OCI-LY3 (cell line): ENCODE data around the gene RHBDD1.

Experiments
- H2AFZ ChIP-seq: fragments of 200-600, 300-600 bp; shearing (Covaris generic); 2 replicates; pipeline ENCODE4 v1.6.0; 2014; ENCODE audit warnings: antibody characterized with exemption, low read depth, low read length
- H3K27ac ChIP-seq: fragments of 200-600, 300-600 bp; sonication (generic); 2 replicates; pipeline ENCODE4 v1.5.1; 2014; ENCODE audit warnings: mild to moderate bottlenecking, low read length, moderate library complexity, mixed read lengths
- H3K27me3 ChIP-seq: fragments of 200-600, 300-600 bp; sonication (generic); 2 replicates; pipeline ENCODE4 v1.6.1; 2014; ENCODE audit warnings: low read depth, low read length, mixed read lengths
- H3K36me3 ChIP-seq: fragments of 200-600, 300-600 bp; sonication (generic); replicated peaks from 2 replicates; pipeline ENCODE3; 2014; ENCODE audit warnings: low read depth, low read length, mixed read lengths
- H3K4me1 ChIP-seq: fragments of 300-600, 200-600 bp; sonication (generic); 2 replicates; pipeline ENCODE4 v1.6.1; 2014; ENCODE audit warnings: low read length, mixed read lengths
- H3K4me2 ChIP-seq: fragments of 200-600, 300-600 bp; sonication (generic); 2 replicates; pipeline ENCODE4 v1.6.1; 2014; ENCODE audit warnings: low read length, mixed read lengths
- H3K4me3 ChIP-seq: fragments of 300-600, 200-600 bp; sonication (generic); 2 replicates; pipeline ENCODE4 v1.5.1; 2014; ENCODE audit warnings: antibody characterized with exemption, mild to moderate bottlenecking, low read length, moderate library complexity
- H3K79me2 ChIP-seq: fragments of 300-600, 200-600 bp; shearing (Covaris generic); 2 replicates; pipeline ENCODE4 v1.6.1; 2014; ENCODE audit warnings: mild to moderate bottlenecking, low read length, mixed read lengths
- H3K9ac ChIP-seq: fragments of 300-600, 200-600 bp; shearing (Covaris generic); 2 replicates; pipeline ENCODE4 v1.6.0; 2014; ENCODE audit warnings: mild to moderate bottlenecking, low read length, moderate library complexity
- H3K9me3 ChIP-seq: fragments of 200-600, 300-600 bp; shearing (Covaris generic); 2 replicates; pipeline ENCODE4 v1.6.1; 2014; ENCODE audit warnings: low read length, mixed read lengths; ENCODE audit not compliant: insufficient read depth
- H4K20me1 ChIP-seq: fragments of 200-600, 300-600 bp; sonication (generic); 2 replicates; pipeline ENCODE4 v1.6.1; 2016; ENCODE audit warnings: low read length, mixed read lengths; ENCODE audit not compliant: insufficient read depth
- CTCF ChIP-seq: fragments of 200-600, 300-600 bp; sonication (generic); IDR thresholded peaks from 2 replicates; pipeline ENCODE4 v1.5.1; 2014; ENCODE audit warnings: antibody characterized with exemption, low read length, low read depth
- EZH2phosphoT487 ChIP-seq: fragments of 200-600 bp; shearing (Covaris generic); IDR thresholded peaks from 2 replicates; pipeline ENCODE4 v1.6.1; 2018; ENCODE audit warnings: antibody characterized with exemption, mixed run types, low read depth

The RHBDD1 gene

GRCh38 chr2:226790431-226790830, 45.4 kb upstream of the RHBDD1 start:
- Histone ChIP-seq H2AFZ (peak overlapping the region; percentile 97; the same call in 1 of the 2 replicates), H3K27ac (no peak overlapping the region), H3K4me3 (no peak overlapping the region), H3K27me3 (no peaks in the 10 kb centered on the region), H3K4me2 (peak overlapping the region; percentile 94; the same call in 1 of the 2 replicates), H4K20me1 (no peaks in the 10 kb centered on the region), H3K9ac (no peak overlapping the region), H3K79me2 (no peaks in the 10 kb centered on the region), H3K9me3 (no peaks in the 10 kb centered on the region), H3K36me3 (no peaks in the 10 kb centered on the region), H3K4me1 (peaks cover 14% of the 10 kb centered on the region)
- TF ChIP-seq CTCF, result no peak
- no peak for TF ChIP-seq EZH2phosphoT487

GRCh38 chr2:226791056-226791486, 44.8 kb upstream of the RHBDD1 start:
- TF ChIP-seq EZH2phosphoT487, result no peak
- TF ChIP-seq CTCF, result no peak
- Histone ChIP-seq H3K27ac (peak overlapping the region; percentile 51), H3K4me3 (peak overlapping the region; percentile 83), H2AFZ (peak overlapping the region; percentile 97), H3K27me3 (no peaks in the 10 kb centered on the region), H4K20me1 (no peaks in the 10 kb centered on the region), H3K9ac (peak overlapping the region; percentile 79), H3K4me1 (peaks cover 14% of the 10 kb centered on the region), H3K79me2 (no peaks in the 10 kb centered on the region), H3K36me3 (no peaks in the 10 kb centered on the region), H3K4me2 (peak overlapping the region; percentile 94), H3K9me3 (no peaks in the 10 kb centered on the region)

- H3K4me3 ChIP-seq, result peak overlapping the region; percentile 83
- no peaks in the 10 kb centered on the region for H3K27me3 ChIP-seq
- H3K4me1 ChIP-seq, result peaks cover 14% of the 10 kb centered on the region
- no peaks in the 10 kb centered on the region for H3K36me3 ChIP-seq
- no peak for TF ChIP-seq CTCF
- H3K79me2 ChIP-seq, result no peaks in the 10 kb centered on the region
- no peaks in the 10 kb centered on the region for H3K9me3 ChIP-seq
- H4K20me1 ChIP-seq, result no peaks in the 10 kb centered on the region
- H3K9ac ChIP-seq, result peak overlapping the region; percentile 79
- H2AFZ ChIP-seq, result peak overlapping the region; percentile 97
- peak overlapping the region; percentile 51 for H3K27ac ChIP-seq
- peak overlapping the region; percentile 94 for H3K4me2 ChIP-seq
Observed at GRCh38 chr2:226791487-226792081, 44.3 kb upstream of the RHBDD1 start.

GRCh38 chr2:226792155-226792881, 43.5 kb upstream of the RHBDD1 start:
- H3K9me3 ChIP-seq, result no peaks in the 10 kb centered on the region
- H3K79me2 ChIP-seq, result no peaks in the 10 kb centered on the region
- no peaks in the 10 kb centered on the region for H3K27me3 ChIP-seq
- H3K36me3 ChIP-seq, result no peaks in the 10 kb centered on the region
- peak overlapping the region; percentile 83 for H3K4me3 ChIP-seq
- peak overlapping the region; percentile 91 for H3K4me2 ChIP-seq
- no peak for TF ChIP-seq EZH2phosphoT487
- TF ChIP-seq CTCF, result no peak
- H3K27ac ChIP-seq, result no peak overlapping the region
- peaks cover 14% of the 10 kb centered on the region for H3K4me1 ChIP-seq
- H3K9ac ChIP-seq, result peak overlapping the region; percentile 78
- no peaks in the 10 kb centered on the region for H4K20me1 ChIP-seq
- H2AFZ ChIP-seq, result peak overlapping the region; percentile 35; the same call in 1 of the 2 replicates
